RCC 7860 (cell line): Measurements from ENCODE around the gene ACAD8.

Experiments used
- DNase-seq: peaks from one replicate; pipeline ENCODE4 v3.0.0-alpha.2; 2015; ENCODE audit warnings: low spot score
- FAIRE-seq: peaks from 2 replicates; lab custom pipeline; 2012; peaks lifted over from hg19 to GRCh38; lab: Jason Lieb, UNC

ACAD8 gene

GRCh38 chr11:134253188-134253993 lies at the start of gene ACAD8, which contains the start of gene THYN1:
ACAD8 (plus strand) TSS chr11:134253568; CDS start chr11:134253601, 33 bp downstream.
THYN1 (minus strand) TSS chr11:134253352; CDS start chr11:134252882, 470 bp downstream.
- DNase-seq, result peak; percentile 81
- FAIRE-seq, result peak; percentile 2

- FAIRE-seq, result no peak
- no peak for DNase-seq
Observed at GRCh38 chr11:134205729-134206128, 47.6 kb upstream of the ACAD8 start.

GRCh38 chr11:134206185-134206584 lies 47.2 kb upstream of the ACAD8 start:
- DNase-seq (no peak), FAIRE-seq (no peak)

- no peak for FAIRE-seq
- DNase-seq, result no peak
Observed at GRCh38 chr11:134207538-134208239, 45.7 kb upstream of the ACAD8 start.

GRCh38 chr11:134215836-134216235 lies 37.5 kb upstream of the ACAD8 start:
- no peak for DNase-seq
- no peak for FAIRE-seq

GRCh38 chr11:134216816-134217215 lies 36.6 kb upstream of the ACAD8 start:
- DNase-seq (no peak), FAIRE-seq (no peak)

- FAIRE-seq (no peak), DNase-seq (no peak)
Observed at GRCh38 chr11:134223121-134223520, 30.2 kb upstream of the ACAD8 start.

GRCh38 chr11:134223836-134224709 lies 29.3 kb upstream of the ACAD8 start, which contains the start of the genes NCAPD3 and VPS26B:
NCAPD3 (minus strand) TSS chr11:134223967; CDS start chr11:134223926, 41 bp downstream.
VPS26B (plus strand) TSS chr11:134224671; CDS start chr11:134225123, 452 bp downstream.
- peak; percentile 80 for DNase-seq
- peak; percentile 57 for FAIRE-seq

- no peak for FAIRE-seq
Observed at GRCh38 chr11:134224710-134225664, 28.4 kb upstream of the ACAD8 start.

GRCh38 chr11:134226806-134227325 lies 26.5 kb upstream of the ACAD8 start:
- no peak for FAIRE-seq
- no peak for DNase-seq

More at GRCh38 chr11:134224710-134225664, 28.4 kb upstream of the ACAD8 start:
- no peak for DNase-seq

GRCh38 chr11:134228625-134229024 lies 24.7 kb upstream of the ACAD8 start:
- DNase-seq, result peak; percentile 69
- peak; percentile 85 for FAIRE-seq

- FAIRE-seq, result no peak
- DNase-seq, result no peak
Observed at GRCh38 chr11:134229126-134229790, 24.1 kb upstream of the ACAD8 start.

- no peak for FAIRE-seq
Observed at GRCh38 chr11:134230339-134230738, 23.0 kb upstream of the ACAD8 start.

GRCh38 chr11:134231958-134232659 lies 21.3 kb upstream of the ACAD8 start:
- no peak for FAIRE-seq
- DNase-seq, result no peak

More at GRCh38 chr11:134230339-134230738, 23.0 kb upstream of the ACAD8 start:
- no peak for DNase-seq

- DNase-seq, result no peak
- no peak for FAIRE-seq
Observed at GRCh38 chr11:134233729-134234179, 19.6 kb upstream of the ACAD8 start.

- no peak for DNase-seq
- no peak for FAIRE-seq
Observed at GRCh38 chr11:134235399-134235798, 18.0 kb upstream of the ACAD8 start.

- FAIRE-seq, result no peak
Observed at GRCh38 chr11:134236834-134237556, 16.4 kb upstream of the ACAD8 start.

More at GRCh38 chr11:134236834-134237556, 16.4 kb upstream of the ACAD8 start:
- DNase-seq, result no peak
